Measurements from ENCODE around the gene BET1. TPM values are rescaled to one million over a fixed set of nuclear protein-coding genes. Genes with fewer than 3 reads are reported as not detected.

The BET1 gene
- total RNA-seq, 1 experiment from 2014 or later = 21.4 TPM

GRCh38 chr7:93948873-93949272 lies 55.3 kb downstream of the BET1 start:
- Mint-ChIP-seq H3K27me3 (ENCODE audit: low read depth) (no peaks in the 10 kb centered on the region; the same call in 1 of the 2 replicates), H3K9me3 (no peaks in the 10 kb centered on the region), H3K4me1 (no peaks in the 10 kb centered on the region), H3K27ac (no peak overlapping the region), H3K4me3 (no peak overlapping the region), H3K36me3 (ENCODE audit: insufficient read depth in 1 of 3, low read depth in 3 of 3) (no peaks in the 10 kb centered on the region)
- Histone ChIP-seq H2BK120ac (ENCODE audit: low read depth, low read length, poor library complexity, severe bottlenecking) (no peak overlapping the region), H4K8ac (replicated peaks; ENCODE audit: insufficient read length, low read depth, low read length) (no peak overlapping the region), H2BK15ac (ENCODE audit: low read depth, low read length) (no peak overlapping the region), H3K9ac (ENCODE audit: extremely low read depth, insufficient read length, low read length) (no peak overlapping the region), H4K5ac (ENCODE audit: insufficient read length, low read depth, low read length) (no peak overlapping the region), H3K23ac (ENCODE audit: insufficient read length, low read depth, low read length) (no peak overlapping the region), H3K4me1 (ENCODE audit: insufficient read depth, low read length) (no peaks in the 10 kb centered on the region), H3K79me1 (ENCODE audit: insufficient read depth, low read depth, low read length, poor library complexity, severe bottlenecking) (no peaks in the 10 kb centered on the region), H2BK20ac (ENCODE audit: low read depth, low read length, poor library complexity, severe bottlenecking) (no peak overlapping the region), H3K56ac (ENCODE audit: insufficient read length, low read depth, low read length) (no peak overlapping the region), H3K9me3 (ENCODE audit: control insufficient read depth, low read depth, low read length) (no peaks in the 10 kb centered on the region), H2AK5ac (ENCODE audit: insufficient read length, low read length) (no peak overlapping the region), H3K4me2 (ENCODE audit: insufficient read depth, insufficient read length, low read length) (no peak overlapping the region), H3K14ac (ENCODE audit: insufficient read depth, low read length) (no peak overlapping the region), H3K18ac (ENCODE audit: insufficient read length, low read depth, low read length) (no peak overlapping the region), H3K27me3 (ENCODE audit: insufficient read depth, low read length) (no peaks in the 10 kb centered on the region), H4K20me1 (ENCODE audit: control insufficient read depth, insufficient read depth, insufficient read length) (no peaks in the 10 kb centered on the region), H2AFZ (ENCODE audit: low read length) (no peak overlapping the region), H3T11ph (ENCODE audit: low read length) (no peak overlapping the region), H2BK5ac (ENCODE audit: insufficient read length, low read length) (no peak overlapping the region), H2BK12ac (ENCODE audit: insufficient read length, low read depth, low read length) (no peak overlapping the region), H4K91ac (ENCODE audit: insufficient read length, low read depth, low read length) (no peak overlapping the region), H3K4ac (ENCODE audit: low read depth, low read length) (no peak overlapping the region), H3K23me2 (ENCODE audit: insufficient read length, low read depth, low read length, poor library complexity, severe bottlenecking) (no peaks in the 10 kb centered on the region), H3K79me2 (ENCODE audit: insufficient read depth, low read length) (no peaks in the 10 kb centered on the region), H3K27ac (ENCODE audit: insufficient read length, low read depth, low read length) (no peak overlapping the region)
- no peak for DNase-seq
- no peak for TF ChIP-seq CTCF (conservative IDR thresholded peaks at IDR 0.05)
- 60% methylated on average over 1 of the region's 2 CpGs for WGBS (ENCODE audit: extremely low coverage, insufficient read length, low lambda C conversion rate)

Measured in H9 (cell line).